Vagina (tissue), 2 donors: Measurements from ENCODE around the gene COBL. TPM values are rescaled to one million over a fixed set of nuclear protein-coding genes. Genes with fewer than 3 reads are reported as not detected.

Experiments
- DNase-seq, 2 donors: peaks; one replicate each; pipeline ENCODE4 v3.0.0-alpha.2; 2017; ENCODE audit errors: extremely low spot score in 2 of 2
- H3K27ac ChIP-seq: fragments of 200-600 bp; sonication (generic); one replicate; pipeline ENCODE4 v1.5.1; 2019
- H3K27me3 ChIP-seq: fragments of 200-600 bp; sonication (generic); one replicate; pipeline ENCODE4 v1.5.1; 2019
- H3K36me3 ChIP-seq, 2 donors: fragments of 200-600 bp; sonication (generic); one replicate each; pipeline ENCODE4 v1.5.1; 2017 to 2019
- H3K4me1 ChIP-seq: fragments of 200-600 bp; sonication (generic); one replicate; pipeline ENCODE4 v1.5.1; 2019
- H3K4me3 ChIP-seq, 2 donors: fragments of 200-600 bp; sonication (generic); 1 replicate in 1 of 2; 2 replicates in 1 of 2; pipeline ENCODE4 v1.5.1; 2016 to 2019
- H3K9me3 ChIP-seq: fragments of 200-600 bp; sonication (generic); one replicate; pipeline ENCODE4 v1.5.1; 2019
- POLR2A ChIP-seq, 2 donors: fragments of 450-650 bp; IDR thresholded peaks; one replicate each; pipeline ENCODE4 v1.6.1; 2017; ENCODE audit warnings: antibody characterized with exemption in 2 of 2, mild to moderate bottlenecking in 2 of 2, moderate library complexity in 2 of 2
- POLR2AphosphoS5 ChIP-seq, 2 donors: sonication (generic); formaldehyde crosslinking; IDR thresholded peaks; one replicate each; pipeline ENCODE4 v1.9.0; 2017; ENCODE audit warnings: antibody characterized with exemption in 2 of 2, mild to moderate bottlenecking in 2 of 2, low read depth in 1 of 2; ENCODE audit not compliant: insufficient read depth in 1 of 2
- intact Hi-C: fragments of 100-400 bp; cut with DNase I; formaldehyde crosslinking; loops from one replicate; pipeline ENCODE4 v1.15.1; 2023
- total RNA-seq: library from RNA; depleted of rRNA; stranded (reverse); fragments of >200 nt; gene quantifications from one replicate; pipeline ENCODE4 v1.2.3, GENCODE V29; 2016
- TF ChIP-seq, protein P1 (sequence below), 3 experiments: fragments of 450-650 bp in 2 of 3; fragments of 200-600 bp in 1 of 3; sonication (generic) in 1 of 3; IDR thresholded peaks; one replicate each; pipeline ENCODE4 v1.5.1; 2017 to 2019; ENCODE audit warnings: antibody characterized with exemption in 3 of 3, mild to moderate bottlenecking in 2 of 3, moderate library complexity in 2 of 3

COBL gene
- total RNA-seq, 1 donor from 2014 or later = 9.3 TPM

- Histone ChIP-seq H3K4me1 (no peaks in the 10 kb centered on the region), H3K9me3 (no peaks in the 10 kb centered on the region), H3K4me3 (no peak overlapping the region), H3K27me3 (no peaks in the 10 kb centered on the region), H3K36me3 (no peaks in the 10 kb centered on the region), H3K27ac (no peak overlapping the region)
- intact Hi-C loops = no loop called here
- TF ChIP-seq POLR2A (IDR thresholded peaks at IDR 0.05) = no peak
- TF ChIP-seq POLR2AphosphoS5 (IDR thresholded peaks at IDR 0.05; ENCODE audit: insufficient read depth in 1 of 2, low read depth in 1 of 2) = no peak
- TF ChIP-seq, protein P1, sequence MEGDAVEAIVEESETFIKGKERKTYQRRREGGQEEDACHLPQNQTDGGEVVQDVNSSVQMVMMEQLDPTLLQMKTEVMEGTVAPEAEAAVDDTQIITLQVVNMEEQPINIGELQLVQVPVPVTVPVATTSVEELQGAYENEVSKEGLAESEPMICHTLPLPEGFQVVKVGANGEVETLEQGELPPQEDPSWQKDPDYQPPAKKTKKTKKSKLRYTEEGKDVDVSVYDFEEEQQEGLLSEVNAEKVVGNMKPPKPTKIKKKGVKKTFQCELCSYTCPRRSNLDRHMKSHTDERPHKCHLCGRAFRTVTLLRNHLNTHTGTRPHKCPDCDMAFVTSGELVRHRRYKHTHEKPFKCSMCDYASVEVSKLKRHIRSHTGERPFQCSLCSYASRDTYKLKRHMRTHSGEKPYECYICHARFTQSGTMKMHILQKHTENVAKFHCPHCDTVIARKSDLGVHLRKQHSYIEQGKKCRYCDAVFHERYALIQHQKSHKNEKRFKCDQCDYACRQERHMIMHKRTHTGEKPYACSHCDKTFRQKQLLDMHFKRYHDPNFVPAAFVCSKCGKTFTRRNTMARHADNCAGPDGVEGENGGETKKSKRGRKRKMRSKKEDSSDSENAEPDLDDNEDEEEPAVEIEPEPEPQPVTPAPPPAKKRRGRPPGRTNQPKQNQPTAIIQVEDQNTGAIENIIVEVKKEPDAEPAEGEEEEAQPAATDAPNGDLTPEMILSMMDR (IDR thresholded peaks at IDR 0.05) = no peak
- no peak for DNase-seq
These were observed 7.1 kb downstream of the COBL start for GRCh38 chr7:51309361-51310130.

GRCh38 chr7:51308696-51309095, 7.9 kb downstream of the COBL start:
- TF ChIP-seq POLR2A (IDR thresholded peaks at IDR 0.05) (no peak), POLR2AphosphoS5 (IDR thresholded peaks at IDR 0.05; ENCODE audit: insufficient read depth in 1 of 2, low read depth in 1 of 2) (no peak)
- TF ChIP-seq, protein P1 (IDR thresholded peaks at IDR 0.05) = no peak
- no peak overlapping the region for H3K27ac ChIP-seq
- H3K36me3 ChIP-seq = no peaks in the 10 kb centered on the region
- intact Hi-C loops = no loop called here
- no peak overlapping the region for H3K4me3 ChIP-seq
- H3K27me3 ChIP-seq = no peaks in the 10 kb centered on the region
- no peaks in the 10 kb centered on the region for H3K4me1 ChIP-seq
- DNase-seq = no peak
- no peaks in the 10 kb centered on the region for H3K9me3 ChIP-seq

DNA sequence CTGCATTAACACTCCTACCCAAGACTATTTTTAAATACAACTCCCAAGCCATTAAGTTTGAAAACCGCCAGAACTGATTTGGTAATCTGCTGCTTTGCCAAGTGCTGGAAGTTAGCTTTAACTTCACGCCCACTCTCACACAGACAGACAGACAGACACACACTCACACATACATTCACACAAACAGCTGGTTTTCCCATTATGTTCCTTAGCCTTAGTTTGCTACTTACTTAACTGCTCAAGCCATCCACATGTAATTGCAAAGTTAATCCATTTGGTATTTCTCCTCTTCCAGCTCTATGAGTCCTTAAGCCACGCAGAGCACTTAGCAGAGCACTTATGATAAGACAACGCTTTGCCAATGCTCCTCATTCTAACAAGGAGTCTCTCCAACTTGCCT, 8.3 kb downstream of the COBL start:
- Histone ChIP-seq H3K9me3 (no peaks in the 10 kb centered on the region), H3K27ac (no peak overlapping the region), H3K4me1 (no peaks in the 10 kb centered on the region), H3K36me3 (no peaks in the 10 kb centered on the region), H3K4me3 (no peak overlapping the region), H3K27me3 (no peaks in the 10 kb centered on the region)
- intact Hi-C loops = no loop called here
- TF ChIP-seq, protein P1 (IDR thresholded peaks at IDR 0.05) = no peak
- no peak for TF ChIP-seq POLR2A (IDR thresholded peaks at IDR 0.05)
- TF ChIP-seq POLR2AphosphoS5 (IDR thresholded peaks at IDR 0.05; ENCODE audit: insufficient read depth in 1 of 2, low read depth in 1 of 2) = no peak
- no peak for DNase-seq

GRCh38 chr7:51307651-51308210, 8.9 kb downstream of the COBL start:
- no peaks in the 10 kb centered on the region for H3K9me3 ChIP-seq
- H3K27ac ChIP-seq = no peak overlapping the region
- no peak for TF ChIP-seq POLR2A (IDR thresholded peaks at IDR 0.05)
- TF ChIP-seq, protein P1 (IDR thresholded peaks at IDR 0.05) = no peak
- TF ChIP-seq POLR2AphosphoS5 (IDR thresholded peaks at IDR 0.05; ENCODE audit: insufficient read depth in 1 of 2, low read depth in 1 of 2) = no peak
- no peaks in the 10 kb centered on the region for H3K36me3 ChIP-seq
- no peaks in the 10 kb centered on the region for H3K4me1 ChIP-seq
- no peak for DNase-seq
- no peak overlapping the region for H3K4me3 ChIP-seq
- no peaks in the 10 kb centered on the region for H3K27me3 ChIP-seq
- intact Hi-C loops = no loop called here

GRCh38 chr7:51306761-51307160, 9.8 kb downstream of the COBL start:
- no peak for DNase-seq
- Histone ChIP-seq H3K9me3 (no peaks in the 10 kb centered on the region), H3K4me3 (no peak overlapping the region), H3K27ac (no peak overlapping the region), H3K36me3 (no peaks in the 10 kb centered on the region), H3K27me3 (no peaks in the 10 kb centered on the region), H3K4me1 (no peaks in the 10 kb centered on the region)
- no peak for TF ChIP-seq POLR2A (IDR thresholded peaks at IDR 0.05)
- TF ChIP-seq, protein P1 (IDR thresholded peaks at IDR 0.05) = no peak
- TF ChIP-seq POLR2AphosphoS5 (IDR thresholded peaks at IDR 0.05; ENCODE audit: insufficient read depth in 1 of 2, low read depth in 1 of 2) = no peak
- intact Hi-C loops = no loop called here
